Activated T-cell treated with anti-CD3 and anti-CD28 coated beads for 4 hours (primary cell): ENCODE measurements around the gene ICE1.
"Not testable (repeated sequence)": the region's sequence is repeated elsewhere in the genome, so short reads cannot be mapped to it uniquely, and the experiment has no call there.

Experiments used
- DNase-seq: peaks from one replicate; pipeline ENCODE4 v3.0.0-alpha.2; 2020

The ICE1 gene

DNA sequence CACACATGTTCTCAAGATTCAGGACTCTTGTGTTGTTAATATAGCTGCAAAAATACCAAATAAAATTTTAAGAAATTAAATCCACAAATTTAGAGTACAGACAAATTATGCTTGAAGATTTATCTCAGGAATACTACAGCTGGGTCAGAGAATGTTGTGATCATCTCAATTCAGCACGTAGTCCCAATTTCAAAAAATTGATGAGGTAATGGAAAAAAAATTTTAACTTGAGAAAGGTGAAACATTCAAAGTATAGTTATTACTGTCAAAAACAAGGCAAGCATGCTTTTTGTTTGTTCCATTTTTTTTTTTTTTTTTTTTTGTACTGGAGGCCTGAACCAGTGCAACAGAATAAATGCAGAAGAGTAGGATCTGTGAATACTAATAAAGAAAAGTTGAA is 29.4 kb downstream of the ICE1 start:
- DNase-seq: no peak

DNA sequence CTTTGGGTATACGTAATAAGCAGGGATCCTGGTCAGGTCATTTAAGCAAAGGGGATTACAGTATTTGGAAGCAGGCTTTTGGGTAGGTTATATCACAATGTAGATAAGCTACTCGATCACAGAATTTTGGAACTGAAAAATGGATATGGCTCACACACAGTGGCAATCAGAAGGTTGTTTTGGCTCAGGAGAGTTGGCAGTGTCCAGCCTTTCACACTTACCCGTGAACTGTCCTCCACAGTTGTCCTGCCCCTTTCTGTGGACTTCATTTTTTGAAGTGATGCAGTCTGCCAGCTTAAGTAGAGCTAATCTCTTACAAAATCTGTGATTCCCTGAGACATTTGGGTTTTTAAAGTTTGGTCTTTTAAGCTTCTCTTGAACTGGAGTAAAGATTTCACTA is 30.7 kb downstream of the ICE1 start:
- DNase-seq: no peak

DNA sequence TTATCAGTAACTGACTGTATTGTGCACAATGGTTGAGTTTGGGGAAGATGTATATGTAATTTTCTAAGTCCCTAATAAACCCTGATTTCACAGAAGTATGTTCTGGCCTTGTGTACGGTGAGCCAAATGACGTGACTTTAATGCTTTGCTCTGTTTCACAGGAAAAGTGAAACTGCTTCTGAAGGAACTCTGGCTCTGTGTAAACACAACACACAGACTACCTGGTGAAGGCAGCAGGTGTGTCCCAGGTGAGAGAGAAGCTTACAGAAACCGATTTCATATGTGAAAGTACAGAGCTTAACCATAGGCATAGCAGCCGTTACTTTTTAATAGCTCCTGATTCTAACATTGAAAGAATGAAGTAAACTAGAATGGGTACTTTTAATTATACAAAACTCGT is 31.9 kb downstream of the ICE1 start:
- no peak for DNase-seq

DNA sequence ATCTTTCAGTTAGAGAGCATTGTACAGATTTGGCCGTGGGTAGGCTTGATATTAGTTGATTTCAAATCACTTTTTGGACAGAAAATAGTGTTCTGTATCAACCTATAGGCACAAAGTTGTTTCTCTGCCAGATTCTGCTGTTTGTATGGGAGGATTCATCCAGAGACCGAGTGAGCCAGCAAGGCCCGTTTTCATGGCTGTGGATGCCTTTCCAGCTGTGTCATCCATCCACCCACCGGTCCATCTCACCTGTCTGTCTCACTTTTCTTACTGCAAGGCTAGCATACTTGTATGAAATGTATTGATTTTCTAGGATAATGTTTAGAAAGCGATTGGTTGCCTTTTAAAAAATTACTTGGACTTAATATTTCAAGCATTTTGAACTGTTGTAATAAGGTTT is 34.4 kb downstream of the ICE1 start:
- no peak for DNase-seq

DNA sequence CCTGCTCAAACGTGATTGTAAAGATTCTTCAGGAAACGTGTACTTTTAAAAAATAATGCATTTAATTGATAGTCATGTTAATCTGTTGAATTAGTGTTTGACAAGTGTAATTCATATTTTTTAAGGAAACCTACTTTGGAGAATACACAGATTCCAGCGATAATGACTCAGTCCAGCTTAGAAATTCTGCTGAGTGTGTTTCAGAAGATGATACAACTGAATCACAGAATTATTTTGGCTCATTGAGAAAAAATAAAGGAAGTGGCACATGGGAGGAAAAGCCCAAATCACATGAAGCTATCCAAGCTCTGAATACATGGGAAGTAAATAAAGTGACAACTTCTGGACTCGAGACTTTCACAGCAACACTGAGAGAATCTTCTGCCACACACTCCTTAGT is 37.8 kb downstream of the ICE1 start:
- DNase-seq: no peak

DNA sequence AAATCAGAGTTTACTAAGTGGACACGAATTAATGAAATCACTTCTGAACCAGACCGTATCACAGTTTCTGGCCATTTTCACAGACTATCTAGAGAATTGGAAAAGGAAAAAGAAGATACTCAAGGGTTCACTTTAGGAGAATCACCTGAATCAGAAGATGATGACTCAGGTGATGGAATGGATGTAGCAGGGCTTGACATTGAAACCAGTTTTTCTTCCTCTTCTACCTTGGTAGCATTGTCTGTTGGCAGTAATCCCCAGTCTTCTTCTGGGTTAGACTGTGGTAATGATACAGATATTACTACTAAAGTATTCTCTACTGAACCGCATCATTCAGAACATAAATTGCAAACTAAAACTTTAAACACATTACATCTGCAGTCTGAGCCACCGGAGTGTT is 38.5 kb downstream of the ICE1 start:
- DNase-seq: no peak

DNA sequence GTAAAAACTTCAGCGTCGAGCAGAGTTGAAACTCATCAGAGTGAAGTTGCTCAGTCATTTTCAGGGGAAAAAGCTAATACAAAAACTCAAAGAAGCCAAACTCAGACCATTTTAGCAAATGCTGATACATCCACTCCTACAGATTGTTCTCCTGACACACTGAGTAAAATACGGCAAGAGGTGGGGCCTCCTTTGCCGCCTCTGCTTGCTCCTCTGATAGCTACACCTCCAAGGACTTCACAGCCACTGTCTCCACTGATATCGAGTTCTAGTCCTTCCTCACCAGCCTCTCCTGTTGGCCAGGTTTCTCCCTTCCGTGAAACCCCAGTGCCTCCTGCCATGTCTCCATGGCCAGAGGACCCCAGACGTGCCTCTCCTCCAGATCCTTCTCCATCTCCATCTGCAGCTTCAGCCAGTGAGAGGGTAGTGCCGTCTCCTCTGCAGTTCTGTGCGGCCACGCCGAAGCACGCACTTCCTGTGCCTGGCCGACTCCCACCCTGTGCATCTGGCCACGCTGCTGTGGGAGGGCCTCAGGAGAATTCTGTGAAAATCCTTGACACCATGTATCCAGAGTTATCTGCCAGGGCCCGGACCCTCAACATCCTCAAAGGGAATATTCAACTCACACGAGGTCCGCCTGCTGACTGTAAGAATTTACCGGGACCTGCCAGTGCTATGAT is 41.7 kb downstream of the ICE1 start:
- no peak for DNase-seq

DNA sequence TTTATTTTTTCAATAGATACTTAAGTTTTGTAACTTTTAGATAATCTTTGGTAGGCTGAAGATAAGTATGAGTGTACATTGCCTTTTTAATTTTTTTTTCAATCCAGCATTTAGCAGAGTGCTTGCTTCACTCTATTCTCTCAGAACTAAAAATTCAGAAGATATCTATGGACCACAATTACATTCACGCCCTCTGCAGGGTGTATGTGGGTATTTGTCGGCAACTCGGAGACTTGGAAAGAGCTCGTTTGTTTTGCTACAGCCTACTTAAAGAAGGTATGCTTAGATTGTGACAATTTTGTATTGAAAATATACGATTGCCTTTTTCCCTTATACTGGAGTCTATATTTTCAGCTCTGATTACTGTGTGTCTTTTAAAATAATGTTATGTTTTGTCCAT is 43.8 kb downstream of the ICE1 start:
- no peak for DNase-seq

DNA sequence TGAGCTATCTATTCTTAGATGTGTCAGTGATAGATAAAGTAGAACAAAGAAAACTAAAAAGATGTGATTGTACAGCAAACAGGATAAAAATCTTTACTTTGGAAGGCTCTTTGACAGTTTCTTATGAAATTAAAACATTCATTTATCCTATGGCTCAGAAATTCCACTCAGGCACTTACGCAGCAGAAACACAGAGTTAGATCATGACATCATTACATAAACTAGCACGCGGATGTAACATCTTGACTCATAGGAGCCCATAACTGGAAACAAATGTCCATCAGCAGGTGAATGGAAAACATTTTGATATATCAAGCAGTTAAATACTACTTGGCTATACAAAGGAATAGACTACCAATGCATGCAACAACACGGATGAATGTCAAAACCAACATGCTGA is 45.3 kb downstream of the ICE1 start:
- no peak for DNase-seq

DNA sequence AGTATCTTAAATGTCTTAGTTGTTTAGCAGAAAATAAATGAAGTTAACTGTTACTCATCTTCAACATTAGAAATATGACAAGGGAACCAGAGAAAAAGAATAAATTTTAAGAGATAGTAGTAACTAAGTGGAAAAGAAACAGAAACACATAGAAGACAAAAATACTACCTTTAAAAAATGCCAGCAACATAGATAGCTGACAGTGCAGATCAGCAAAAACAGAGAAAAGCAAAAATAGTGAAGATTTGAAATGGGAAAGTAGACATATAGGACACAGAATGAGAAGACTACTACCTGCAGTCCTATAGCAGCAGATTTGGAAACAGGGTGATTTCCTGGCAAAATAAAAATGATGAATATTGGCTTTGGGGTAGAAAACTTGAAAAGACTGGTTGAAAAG is 48.5 kb downstream of the ICE1 start:
- no peak for DNase-seq

DNA sequence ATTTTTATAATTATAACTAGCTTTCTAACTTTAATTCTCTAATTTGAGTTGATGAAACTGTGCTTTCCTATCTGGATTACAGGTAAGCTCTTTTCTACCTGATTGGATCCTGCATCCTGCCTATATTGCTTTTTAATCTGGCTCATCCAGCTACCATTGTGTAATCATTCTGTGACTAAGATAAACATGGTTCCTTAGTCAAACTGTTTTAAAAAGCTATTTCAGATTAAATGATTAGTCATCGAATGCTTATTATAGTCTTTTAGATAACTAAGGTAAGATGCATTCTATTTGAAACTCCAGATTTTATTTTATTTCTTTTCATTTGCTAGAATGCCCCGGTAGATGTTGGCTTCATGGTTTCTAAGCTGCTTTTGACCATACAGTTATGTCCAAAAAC is 50.7 kb downstream of the ICE1 start:
- no peak for DNase-seq

DNA sequence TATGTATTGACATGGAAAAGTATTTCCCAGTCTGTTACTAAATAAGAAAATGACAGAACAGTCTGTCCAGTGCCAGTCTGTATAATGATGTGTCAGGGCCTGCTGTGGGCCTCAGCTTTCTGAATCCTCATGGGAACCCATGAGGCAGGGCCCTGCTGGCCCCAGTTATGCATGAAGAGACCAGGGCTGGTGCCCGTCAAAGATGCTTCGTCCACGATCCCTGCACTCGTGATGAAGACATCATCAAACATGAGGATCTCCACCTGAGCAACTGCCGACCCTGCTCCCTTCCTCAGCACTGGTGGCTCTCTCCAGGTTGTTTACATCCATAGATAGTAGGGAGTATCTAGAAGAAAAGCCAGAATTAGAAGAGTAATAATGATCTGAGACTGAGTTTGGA is 52.5 kb downstream of the ICE1 start:
- DNase-seq: no peak

DNA sequence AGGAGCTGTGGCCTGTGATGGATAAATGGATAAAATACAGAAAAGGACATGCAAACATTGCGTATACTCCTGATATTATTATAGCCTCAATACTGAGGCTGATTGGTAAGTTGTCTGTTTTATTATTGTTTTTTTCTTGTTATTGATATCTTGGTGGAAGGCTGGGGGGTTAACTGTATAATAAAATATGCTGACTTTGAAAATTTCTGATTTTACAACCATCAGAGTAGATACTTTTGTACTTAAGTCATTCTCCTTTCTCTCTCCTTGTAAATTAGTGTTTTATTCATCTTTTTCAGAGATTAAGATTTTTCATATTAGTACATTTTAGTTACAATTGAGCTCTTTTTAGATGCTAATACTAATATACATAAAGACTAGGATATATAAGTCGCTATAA is 53.5 kb downstream of the ICE1 start:
- DNase-seq: no peak

DNA sequence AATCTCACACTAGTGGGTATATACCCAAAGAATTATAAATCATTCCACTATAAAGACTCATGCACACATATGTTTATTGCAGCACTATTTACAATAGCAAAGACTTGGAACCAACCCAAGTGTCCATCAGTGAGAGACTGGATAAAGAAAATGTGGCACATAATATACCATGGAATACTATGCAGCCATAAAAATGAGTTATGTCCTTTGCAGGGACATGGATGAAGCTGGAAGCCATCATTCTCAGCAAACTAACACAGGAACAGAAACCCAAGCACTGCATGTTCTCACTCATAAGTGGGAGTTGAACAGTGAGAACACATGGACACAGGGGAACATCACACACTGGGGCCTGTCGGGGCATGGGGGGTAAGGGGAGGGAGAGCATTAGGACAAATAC is 57.1 kb downstream of the ICE1 start:
- DNase-seq: not testable (repeated sequence)

DNA sequence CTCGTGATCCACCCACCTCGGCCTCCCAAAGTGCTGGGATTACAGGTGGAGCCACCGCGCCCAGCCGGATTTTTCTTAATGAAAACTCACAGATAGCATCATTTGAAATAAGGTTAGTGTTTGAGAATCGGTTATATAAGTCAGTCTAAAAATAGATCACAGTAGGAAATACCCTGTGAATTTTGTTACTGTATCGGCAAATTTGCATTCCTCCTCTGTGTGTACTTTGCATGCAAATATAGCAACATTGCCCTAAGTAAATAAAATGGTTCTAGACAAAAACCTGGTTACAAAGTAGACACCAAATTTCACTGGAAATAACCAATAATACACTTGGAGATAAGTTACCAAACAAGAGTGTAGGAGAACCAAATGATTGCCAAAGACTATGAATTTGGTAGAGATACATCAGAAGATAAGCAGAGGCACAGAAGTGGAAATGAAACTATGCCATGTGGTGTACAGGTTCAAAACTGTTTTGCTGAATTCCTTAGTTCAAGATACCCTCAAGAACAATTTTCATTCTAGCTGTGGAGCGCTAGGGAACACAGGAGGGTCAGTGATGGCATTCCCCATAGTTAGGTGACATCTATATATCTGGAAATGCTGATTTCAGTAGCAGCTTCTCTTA is 58.1 kb downstream of the ICE1 start:
- DNase-seq: no peak

DNA sequence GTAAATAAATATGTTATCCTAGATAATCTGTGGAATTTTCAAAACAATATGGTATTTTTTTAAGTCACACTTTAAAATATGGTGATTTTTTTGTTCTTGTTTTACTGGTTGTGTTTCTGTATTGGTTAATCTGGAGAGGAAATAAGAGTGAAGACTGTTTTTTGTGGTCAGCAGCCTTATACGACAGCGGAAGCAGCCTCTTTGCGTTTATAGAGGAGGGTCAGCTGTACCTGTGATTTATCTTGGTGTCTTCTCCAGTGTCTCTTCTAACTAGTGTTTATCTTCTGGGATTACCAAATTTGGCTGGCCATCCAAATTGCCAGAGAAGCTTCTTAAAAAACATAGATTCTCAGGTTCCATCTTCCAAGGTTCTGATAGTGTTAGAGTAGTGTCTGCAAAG is 58.7 kb downstream of the ICE1 start:
- no peak for DNase-seq

DNA sequence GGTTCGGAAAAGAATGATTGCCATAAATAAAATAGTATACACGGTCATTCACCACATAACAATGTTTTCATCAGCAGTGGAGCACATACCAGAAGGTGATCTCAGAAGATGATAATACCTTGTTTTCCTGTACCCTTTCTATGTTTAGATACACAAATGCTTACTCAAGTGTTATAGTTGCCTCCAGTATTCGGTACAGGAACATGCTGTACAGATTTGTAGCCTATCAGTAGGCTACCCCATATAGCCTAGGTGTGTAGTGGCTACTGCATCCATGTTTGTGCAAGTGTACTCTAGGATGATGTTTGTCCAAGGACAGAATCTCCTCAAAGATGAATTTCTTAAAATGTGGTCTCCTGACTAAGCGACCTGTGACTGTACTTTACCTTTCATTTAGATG is 59.2 kb downstream of the ICE1 start:
- no peak for DNase-seq

DNA sequence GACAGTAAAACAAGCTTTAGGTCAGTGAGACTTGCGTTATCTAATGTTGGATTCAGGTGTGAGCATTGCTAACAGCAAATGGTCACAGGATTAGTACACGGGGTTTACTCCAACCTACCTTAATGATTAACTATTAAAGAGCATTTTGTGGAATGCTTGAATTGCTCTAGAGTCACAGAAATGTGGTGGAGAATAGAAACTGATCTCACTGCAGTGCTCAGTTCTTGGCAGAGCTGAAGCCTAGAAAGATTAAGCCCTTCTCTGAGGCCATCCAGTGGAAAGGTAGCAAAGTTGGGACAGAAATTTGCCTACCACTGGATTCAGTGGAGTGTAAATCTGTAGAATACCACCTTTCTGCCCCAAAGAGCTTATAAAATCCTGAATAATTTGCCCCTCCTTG is 60.9 kb downstream of the ICE1 start:
- no peak for DNase-seq

DNA sequence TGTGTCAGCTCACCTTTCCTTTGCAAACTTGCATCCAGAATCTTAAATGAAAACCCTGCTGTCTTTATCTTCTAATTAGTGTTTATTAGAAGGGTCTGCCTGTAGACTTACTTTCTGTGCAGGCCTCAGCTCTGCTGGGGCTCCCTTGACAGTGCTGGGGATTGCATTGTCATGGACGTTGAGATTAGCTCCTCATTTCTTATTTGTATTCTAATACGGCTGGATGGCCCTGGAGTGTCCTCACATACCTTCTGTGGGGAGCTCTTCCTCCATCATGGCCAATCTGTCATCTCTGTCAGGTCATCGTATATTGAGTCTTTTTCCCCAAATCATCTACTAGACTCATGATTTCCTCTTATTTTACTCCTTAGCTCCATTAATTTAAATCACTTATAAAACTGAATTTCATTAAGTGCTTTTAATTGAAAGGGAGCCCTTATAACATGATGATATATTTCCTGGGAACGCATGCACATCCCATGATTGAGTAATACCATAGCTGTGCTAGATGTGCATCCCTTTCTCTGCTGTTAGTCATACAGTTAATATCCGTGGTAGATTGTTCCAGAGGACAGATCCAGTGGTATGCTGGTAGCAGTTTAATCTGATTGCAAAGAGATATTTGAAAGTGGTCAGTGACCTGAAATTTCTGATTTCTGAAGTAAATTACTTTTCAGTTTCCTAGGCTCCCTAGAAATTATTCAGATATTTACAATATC is 61.6 kb downstream of the ICE1 start:
- DNase-seq: no peak

DNA sequence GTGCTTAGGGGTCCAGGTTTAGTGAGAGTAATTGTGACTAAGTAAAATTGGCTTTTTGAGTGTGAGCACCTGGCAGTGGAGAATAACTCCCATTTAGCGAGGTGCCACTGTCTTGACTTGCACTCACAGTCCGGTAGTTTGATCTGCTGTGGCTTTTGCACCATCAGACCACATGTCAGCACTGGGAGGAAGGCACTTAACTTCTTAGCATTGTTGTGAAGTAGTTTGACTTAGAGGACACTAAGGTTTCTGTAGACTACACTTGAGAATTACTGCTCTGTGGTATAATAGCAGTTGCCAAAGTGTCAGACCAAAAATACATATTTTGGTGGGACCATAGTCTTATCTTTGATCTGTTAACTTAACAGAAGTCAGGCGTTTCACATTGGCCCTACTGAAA is 63.6 kb downstream of the ICE1 start:
- no peak for DNase-seq

DNA sequence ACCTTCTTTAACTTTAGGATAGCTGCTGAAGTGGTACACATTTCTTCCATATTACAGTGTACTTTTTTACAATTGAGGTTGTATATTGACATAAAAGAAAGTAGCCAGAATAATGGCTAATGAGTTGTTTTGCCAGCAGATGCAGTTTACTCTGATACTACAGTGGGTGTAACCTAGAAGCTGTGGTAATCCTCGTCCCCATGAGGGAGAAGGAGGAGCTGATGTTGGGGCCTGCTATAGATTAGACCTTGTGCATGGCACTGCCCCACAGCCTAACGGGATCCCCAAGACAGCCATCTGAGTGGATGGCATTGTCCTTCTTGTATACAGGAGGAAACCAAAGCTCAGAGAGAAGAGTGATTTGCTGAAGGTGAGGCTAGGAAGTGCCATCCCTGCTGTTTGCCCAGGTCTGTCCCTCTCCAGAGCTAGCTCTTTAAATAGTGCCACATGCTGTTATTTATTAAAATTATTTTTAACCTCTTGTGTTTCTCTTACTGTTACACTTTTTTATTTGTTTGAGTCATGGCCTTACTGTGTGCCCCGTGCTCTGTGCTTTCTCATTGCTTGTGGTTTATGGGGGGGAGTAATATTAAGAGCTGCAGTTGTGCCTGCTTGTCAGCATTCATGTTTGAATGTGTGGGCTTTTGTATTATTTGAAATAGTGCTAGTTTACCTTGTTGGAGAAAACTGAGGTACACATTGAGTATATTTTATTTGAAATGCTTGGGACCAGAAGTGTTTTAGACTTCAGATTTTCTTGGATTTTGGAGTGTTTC is 65.3 kb downstream of the ICE1 start:
- DNase-seq: no peak

DNA sequence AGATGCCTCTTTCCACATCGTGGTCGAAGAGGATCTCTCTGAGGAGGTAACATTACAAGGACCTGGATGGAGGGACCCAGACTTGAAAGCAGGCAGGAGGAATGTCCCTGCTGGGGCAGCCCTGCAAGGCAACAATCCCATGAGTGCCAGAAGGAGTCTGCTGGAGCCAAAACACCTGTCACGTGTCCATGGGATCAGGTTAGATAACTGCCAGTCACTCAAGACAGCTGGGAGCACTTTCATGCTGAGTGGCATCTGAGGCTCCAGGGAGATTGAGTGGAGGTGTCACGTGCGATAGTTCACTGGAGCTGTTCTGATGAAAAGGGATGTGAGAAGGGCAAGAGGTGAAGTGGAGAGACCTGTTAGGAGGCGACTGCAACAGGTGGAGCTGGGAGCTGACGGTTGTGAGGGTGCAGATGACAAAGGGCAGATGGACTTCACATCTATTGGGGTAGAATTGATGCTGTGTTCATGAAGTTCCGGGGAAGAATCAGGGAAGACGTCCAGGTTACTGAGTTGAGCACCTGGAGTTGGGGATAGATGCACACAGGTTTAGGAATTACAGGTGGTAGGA is 68.4 kb downstream of the ICE1 start:
- no peak for DNase-seq
